ENCODE measurements around the gene FGF9. TPM values are rescaled to one million over a fixed set of nuclear protein-coding genes. Genes with fewer than 3 reads are reported as not detected.

The FGF9 gene
- total RNA-seq, 1 experiment from 2014 or later: 1.5 TPM

DNA sequence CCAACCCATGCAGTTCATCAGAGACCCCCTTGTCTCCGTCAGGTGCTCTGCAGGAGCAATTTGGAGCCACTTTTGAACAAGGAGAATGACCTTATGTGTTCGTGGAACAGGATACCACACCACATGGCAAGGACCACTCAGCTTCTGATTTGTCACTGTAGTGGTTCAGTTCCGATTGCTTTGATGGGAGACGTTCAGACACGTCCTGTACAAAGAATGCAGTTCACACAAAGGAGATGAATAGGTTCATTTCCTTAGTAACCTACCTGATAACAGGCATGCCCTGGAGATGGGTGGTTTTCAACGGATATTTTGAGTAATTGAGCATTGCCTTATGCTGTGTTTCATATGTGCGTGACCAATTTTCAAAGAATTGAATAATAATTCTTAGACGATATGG is 17.2 kb downstream of the FGF9 start:
- Histone ChIP-seq H3K9me3 (ENCODE audit: control insufficient read depth in 1 of 2, insufficient read depth in 1 of 2, low read depth in 1 of 2, low read length in 2 of 2) (no peaks in the 10 kb centered on the region), H3K9ac (ENCODE audit: low read length) (no peak overlapping the region), H4K20me1 (ENCODE audit: insufficient read depth) (no peaks in the 10 kb centered on the region; the same call in 1 of the 2 replicates), H3K4me3 (replicated peaks in 1 of 2; ENCODE audit: low read depth in 1 of 2, low read length in 2 of 2) (no peak overlapping the region), H2AFZ (ENCODE audit: low read depth, low read length, poor library complexity, severe bottlenecking) (no peak overlapping the region), H3K4me1 (ENCODE audit: control insufficient read depth in 1 of 2, insufficient read depth in 2 of 2, low read length in 2 of 2) (peaks cover 0 to 4% of the 10 kb centered on the region in 2 experiments; a peak in 1 of 4 replicates), H3K79me2 (ENCODE audit: insufficient read depth, low read length) (no peaks in the 10 kb centered on the region), H3K36me3 (ENCODE audit: control insufficient read depth in 1 of 2, insufficient read depth in 2 of 2, low read length in 2 of 2) (no peaks in the 10 kb centered on the region), H3K9me2 (ENCODE audit: insufficient read depth) (no peaks in the 10 kb centered on the region), H3K27ac (ENCODE audit: low read depth, low read length) (no peak overlapping the region), H3K4me2 (ENCODE audit: low read length) (no peak overlapping the region), H3K27me3 (ENCODE audit: insufficient read depth, low read length) (no peaks in the 10 kb centered on the region)
- ChIA-PET CTCF (no interaction called here), RAD21 (ENCODE audit: low non-redundant PET in 1 of 2, low total read pairs in 2 of 2, uncharacterized antibody in 2 of 2, unreplicated experiment in 2 of 2) (no interaction called here), POLR2A (no interaction called here)
- TF ChIP-seq CEBPB (IDR thresholded peaks at IDR 0.05; ENCODE audit: low read depth): no peak
- no peak for TF ChIP-seq FOSL1 (IDR thresholded peaks at IDR 0.05; ENCODE audit: low read depth)
- TF ChIP-seq, protein P1, sequence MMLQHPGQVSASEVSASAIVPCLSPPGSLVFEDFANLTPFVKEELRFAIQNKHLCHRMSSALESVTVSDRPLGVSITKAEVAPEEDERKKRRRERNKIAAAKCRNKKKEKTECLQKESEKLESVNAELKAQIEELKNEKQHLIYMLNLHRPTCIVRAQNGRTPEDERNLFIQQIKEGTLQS (IDR thresholded peaks at IDR 0.05): no peak
- TF ChIP-seq ZNF274 (IDR thresholded peaks at IDR 0.05; ENCODE audit: low read depth, low read length): no peak
- TF ChIP-seq POLR2AphosphoS5 (IDR thresholded peaks at IDR 0.05; ENCODE audit: low read depth, low read length): no peak
- TF ChIP-seq SIN3A (IDR thresholded peaks at IDR 0.05; ENCODE audit: low read depth): no peak
- TF ChIP-seq JUND (IDR thresholded peaks at IDR 0.05): no peak
- no peak for TF ChIP-seq POLR2A (IDR thresholded peaks at IDR 0.05; ENCODE audit: borderline replicate concordance, extremely low read depth, insufficient read depth, insufficient read length)
- no peak for TF ChIP-seq ELF1 (IDR thresholded peaks at IDR 0.05; ENCODE audit: borderline replicate concordance, low read depth)
- TF ChIP-seq, protein P2, sequence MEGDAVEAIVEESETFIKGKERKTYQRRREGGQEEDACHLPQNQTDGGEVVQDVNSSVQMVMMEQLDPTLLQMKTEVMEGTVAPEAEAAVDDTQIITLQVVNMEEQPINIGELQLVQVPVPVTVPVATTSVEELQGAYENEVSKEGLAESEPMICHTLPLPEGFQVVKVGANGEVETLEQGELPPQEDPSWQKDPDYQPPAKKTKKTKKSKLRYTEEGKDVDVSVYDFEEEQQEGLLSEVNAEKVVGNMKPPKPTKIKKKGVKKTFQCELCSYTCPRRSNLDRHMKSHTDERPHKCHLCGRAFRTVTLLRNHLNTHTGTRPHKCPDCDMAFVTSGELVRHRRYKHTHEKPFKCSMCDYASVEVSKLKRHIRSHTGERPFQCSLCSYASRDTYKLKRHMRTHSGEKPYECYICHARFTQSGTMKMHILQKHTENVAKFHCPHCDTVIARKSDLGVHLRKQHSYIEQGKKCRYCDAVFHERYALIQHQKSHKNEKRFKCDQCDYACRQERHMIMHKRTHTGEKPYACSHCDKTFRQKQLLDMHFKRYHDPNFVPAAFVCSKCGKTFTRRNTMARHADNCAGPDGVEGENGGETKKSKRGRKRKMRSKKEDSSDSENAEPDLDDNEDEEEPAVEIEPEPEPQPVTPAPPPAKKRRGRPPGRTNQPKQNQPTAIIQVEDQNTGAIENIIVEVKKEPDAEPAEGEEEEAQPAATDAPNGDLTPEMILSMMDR (IDR thresholded peaks at IDR 0.05 in 2 of 3, conservative IDR thresholded peaks at IDR 0.05 in 1 of 3; ENCODE audit: borderline replicate concordance in 1 of 3, insufficient read depth in 1 of 3, low read depth in 2 of 3, low read length in 2 of 3): no peak
- TF ChIP-seq TCF7L2 (IDR thresholded peaks at IDR 0.05; ENCODE audit: borderline replicate concordance, extremely low read depth, insufficient read depth, insufficient read length): no peak
- no peak for TF ChIP-seq ZFX (IDR thresholded peaks at IDR 0.05)
- no peak for TF ChIP-seq SRF (IDR thresholded peaks at IDR 0.05; ENCODE audit: low read depth)
- no peak for TF ChIP-seq YY1 (IDR thresholded peaks at IDR 0.05; ENCODE audit: extremely low read depth, insufficient replicate concordance, low read depth, low read length)
- DNase-seq (ENCODE audit: low read depth, low spot score): no peak
- intact Hi-C loops (cut with micrococcal nuclease): no loop called here
- BruUV-seq (replicated peaks): no TSS peak
- no peak for ATAC-seq
